K562 (cell line): ENCODE data around the gene ARHGAP9. TPM values are rescaled to one million over a fixed set of nuclear protein-coding genes. Genes with fewer than 3 reads are reported as not detected.
A peak's percentile ranks its signal among the peaks of the same experiment; 100 is the strongest.

Experiments used
- CBFB ChIP-seq: sonication (generic); formaldehyde crosslinking; IDR thresholded peaks from 2 replicates; pipeline ENCODE4 v1.4.0; 2020; ENCODE audit warnings: mild to moderate bottlenecking, missing genetic modification reagents
- COPS2 ChIP-seq: fragments of 450-650 bp; conservative IDR thresholded peaks from 2 replicates; pipeline ENCODE4 v1.6.1; 2016; ENCODE audit warnings: mild to moderate bottlenecking, moderate library complexity
- E2F8 ChIP-seq: fragments of 450-650 bp; IDR thresholded peaks from 2 replicates; pipeline ENCODE4 v1.7.1; 2018; ENCODE audit warnings: mild to moderate bottlenecking, low read depth; ENCODE audit not compliant: partially characterized antibody
- FOXA1 ChIP-seq: fragments of 450-650 bp; IDR thresholded peaks from 2 replicates; pipeline ENCODE4 v1.6.1; 2016; ENCODE audit warnings: mild to moderate bottlenecking, borderline replicate concordance
- FUS ChIP-seq: fragments of 200-400 bp; formaldehyde crosslinking; optimal IDR thresholded peaks from 2 replicates; pipeline ENCODE3; 2017; ENCODE audit warnings: low read depth, low read length
- GTF2B ChIP-seq: IDR thresholded peaks from 2 replicates; pipeline ENCODE4 v1.6.1; 2011; ENCODE audit not compliant: insufficient read length; ENCODE audit errors: extremely low read depth
- GTF2E2 ChIP-seq: fragments of 200-800 bp; sonication (Bioruptor generic); IDR thresholded peaks from 2 replicates; pipeline ENCODE4 v1.6.1; 2016; ENCODE audit warnings: missing genetic modification characterization, missing compliant biosample characterization
- HEY1 ChIP-seq: fragments of 250-450 bp; sonication (Bioruptor Pico); IDR thresholded peaks from 2 replicates; pipeline ENCODE4 v1.5.0; 2020; ENCODE audit warnings: mild to moderate bottlenecking, moderate library complexity, borderline replicate concordance
- KLF10 ChIP-seq: fragments of 250-450 bp; sonication (Bioruptor Pico); IDR thresholded peaks from 2 replicates; pipeline ENCODE4 v1.6.1; 2021; ENCODE audit warnings: matching md5 sums
- MYNN ChIP-seq, 2 experiments: sonication (generic); formaldehyde crosslinking in 1 of 2; IDR thresholded peaks; 2 replicates each; pipeline versions ENCODE4 v1.5.0 to v1.6.1; 2016 to 2020; ENCODE audit warnings: antibody characterized with exemption in 1 of 2, missing genetic modification reagents in 1 of 2
- NFE2 ChIP-seq: IDR thresholded peaks from 2 replicates; pipeline ENCODE4 v1.6.1; 2014; ENCODE audit warnings: antibody characterized with exemption, low read depth
- PHB ChIP-seq: fragments of 250-450 bp; sonication (Bioruptor Pico); IDR thresholded peaks from 2 replicates; pipeline ENCODE4 v1.5.0; 2021
- PYGO2 ChIP-seq: fragments of 450-650 bp; IDR thresholded peaks from 2 replicates; pipeline ENCODE4 v1.6.1; 2016; ENCODE audit warnings: mild to moderate bottlenecking, missing genetic modification characterization, moderate library complexity, missing compliant biosample characterization
- RBM14 ChIP-seq: fragments of 200-400 bp; formaldehyde crosslinking; IDR thresholded peaks from 2 replicates; pipeline ENCODE4 v1.6.1; 2018; ENCODE audit warnings: low read depth, mild to moderate bottlenecking, low read length, moderate library complexity, borderline replicate concordance; ENCODE audit not compliant: insufficient read depth
- TCF7 ChIP-seq: sonication (generic); IDR thresholded peaks from 2 replicates; pipeline ENCODE4 v1.6.1; 2016; ENCODE audit warnings: antibody characterized with exemption, borderline replicate concordance
- TFE3 ChIP-seq: fragments of 450-650 bp; formaldehyde crosslinking; IDR thresholded peaks from 2 replicates; pipeline ENCODE4 v1.4.0; 2020; ENCODE audit warnings: mild to moderate bottlenecking, mixed read lengths
- ZBTB49 ChIP-seq: sonication (generic); formaldehyde crosslinking; IDR thresholded peaks from 2 replicates; pipeline ENCODE4 v1.8.0; 2022; ENCODE audit warnings: missing genetic modification reagents, mild to moderate bottlenecking, borderline replicate concordance
- ZKSCAN3 ChIP-seq: fragments of 250-450 bp; sonication (Bioruptor Pico); IDR thresholded peaks from 2 replicates; pipeline ENCODE4 v1.4.0; 2020
- ZNF277 ChIP-seq: fragments of 250-450 bp; sonication (Bioruptor Pico); IDR thresholded peaks from 2 replicates; pipeline ENCODE4 v1.8.0; 2022; ENCODE audit warnings: inconsistent platforms, mild to moderate bottlenecking, moderate library complexity, borderline replicate concordance
- ZNF57 ChIP-seq: fragments of 450-650 bp; formaldehyde crosslinking; IDR thresholded peaks from 2 replicates; pipeline ENCODE4 v1.4.0; 2020; ENCODE audit warnings: mild to moderate bottlenecking, moderate library complexity
- polyA plus RNA-seq, 8 experiments: library from polyadenylated mRNA; depleted of rRNA in 4 of 8; stranded (reverse) in 5 of 8; unstranded in 3 of 8; fragments of >200 nt; fragmentation: Nextera tagmentation in 2 of 8; fragmentation: Illumina TruSeq in 1 of 8; extraction: Ambion mirVana in 2 of 8; extraction: Trizol in 1 of 8; gene quantifications; 2 replicates each; pipeline versions ENCODE4 v1.2.1 to v1.2.3, GENCODE V29; 2011 to 2014; ENCODE audit warnings: inconsistent platforms in 1 of 8, missing spikeins in 1 of 8
- total RNA-seq, 7 experiments: library from RNA; depleted of rRNA in 6 of 7; stranded (reverse); fragments of >200 nt in 6 of 7; fragmentation: Illumina TruSeq in 2 of 7; extraction: Trizol in 2 of 7; gene quantifications; 2 replicates each; pipeline versions ENCODE4 v1.2.1 to v1.2.3, GENCODE V29; 2011 to 2021; ENCODE audit warnings: low replicate concordance in 1 of 7

Gene ARHGAP9
- total and polyA plus RNA-seq, 9 of the 15 experiments (the other 6 are each of a cell fraction or from before 2014, with no cell fraction given), result 1.5 to 10.2 (median 5.1) TPM

GRCh38 chr12:57430931-57431566, 48.6 kb downstream of the ARHGAP9 start, which contains the start of gene R3HDM2 (continued):
- TF ChIP-seq GTF2E2 (tag) (no peak), ZNF277 (CRISPR knock-in tag) (no peak), FOXA1 (no peak), ZNF57 (CRISPR knock-in tag) (no peak), MYNN (IDR thresholded peaks at IDR 0.05) (no peak), MYNN (CRISPR knock-in tag; IDR thresholded peaks at IDR 0.05) (no peak), TCF7 (0 out of 2 replicates have a peak, but pooled peaks have one; percentile 24), PHB (no peak), GTF2B (no peak), KLF10 (CRISPR knock-in tag) (no peak), E2F8 (peak; percentile 66), PYGO2 (no peak), ZKSCAN3 (no peak), NFE2 (0 out of 2 replicates have a peak, but pooled peaks have one; percentile 7), RBM14 (no peak), FUS (no peak), CBFB (no peak), ZBTB49 (CRISPR knock-in tag) (peak; percentile 52; the same call in 1 of the 2 replicates), HEY1 (CRISPR knock-in tag) (no peak), COPS2 (no peak), TFE3 (no peak)
